Ovary (tissue), 9 donors: ENCODE results near the gene DAGLB. TPM values are rescaled to one million over a fixed set of nuclear protein-coding genes. Genes with fewer than 3 reads are reported as not detected.

Source experiments
- DNase-seq, 5 donors: peaks; one replicate each; pipeline ENCODE4 v3.0.0-alpha.2; 2019 to 2020
- H3K27ac ChIP-seq, 2 donors: fragments of 200-600 bp; one replicate each; pipeline versions ENCODE4 v1.5.1 to v1.8.0; 2019 to 2022
- H3K27me3 ChIP-seq: fragments of 200-600 bp; one replicate; pipeline ENCODE4 v1.8.0; 2022
- H3K36me3 ChIP-seq: fragments of 200-600 bp; sonication (generic); one replicate; pipeline ENCODE4 v1.5.1; 2019
- H3K4me1 ChIP-seq: one replicate; pipeline ENCODE4 v1.8.1; 2013; ENCODE audit warnings: mild to moderate bottlenecking, moderate library complexity; ENCODE audit not compliant: insufficient read depth
- H3K4me3 ChIP-seq: fragments of 200-600 bp; sonication (generic); one replicate; pipeline ENCODE4 v1.5.1; 2017
- H3K9me3 ChIP-seq, 2 donors: fragments of 200-600 bp in 1 of 2; sonication (generic) in 1 of 2; one replicate each; pipeline versions ENCODE4 v1.5.1 to v1.8.1; 2013 to 2019; ENCODE audit warnings: mild to moderate bottlenecking in 1 of 2, moderate library complexity in 1 of 2
- CTCF ChIP-seq, 3 donors: fragments of 450-650 bp in 2 of 3; fragments of 200-600 bp in 1 of 3; IDR thresholded peaks; one replicate each; pipeline versions ENCODE4 v1.5.1 to v1.8.0; 2016 to 2022; ENCODE audit warnings: antibody characterized with exemption in 3 of 3, mild to moderate bottlenecking in 1 of 3
- EP300 ChIP-seq: sonication (generic); formaldehyde crosslinking; IDR thresholded peaks from one replicate; pipeline ENCODE4 v1.6.1; 2017; ENCODE audit warnings: antibody characterized with exemption
- POLR2A ChIP-seq: fragments of 450-650 bp; IDR thresholded peaks from one replicate; pipeline ENCODE4 v1.6.1; 2017; ENCODE audit warnings: antibody characterized with exemption, mild to moderate bottlenecking, moderate library complexity
- WGBS, 3 donors: extraction: QIAGEN DNeasy Blood & Tissue Kit in 1 of 3; methylation state at CpG; one replicate each; pipeline versions ENCODE4 v1.1.5 to v1.1.7; 2013 to 2017; 5-methylcytosine and 5-hydroxymethylcytosine counted together
- intact Hi-C, 4 donors: fragments of 100-400 bp; cut with DNase I; formaldehyde crosslinking; loops; one replicate each; pipeline versions ENCODE4 v1.11.0 to v1.15.1; 2022 to 2023
- polyA plus RNA-seq, 2 donors: library from polyadenylated mRNA; stranded (reverse); fragments of 200-250 nt in 1 of 2; fragments of 350-450 nt in 1 of 2; fragmentation: Illumina TruSeq in 1 of 2; extraction: RNeasy Lipid Tissue Mini Kit (QIAGEN cat#74804) in 1 of 2; gene quantifications; one replicate each; pipeline ENCODE4 v1.2.3, GENCODE V29; 2013 to 2014
- total RNA-seq, 7 donors: library from RNA; depleted of rRNA in 2 of 7; stranded (reverse); fragments of >200 nt in 2 of 7; fragmentation: NEBNext Ultra II Directional in 3 of 7; extraction: Animal tissue kit (Norgen Biotek cat#: 25700) in 3 of 7; gene quantifications; one replicate each; pipeline versions ENCODE4 v1.1.0 to v1.2.4, GENCODE V29; 2016 to 2023
- donor health status: DM: no; HTN: no; CAD: no; lungs with moderate emphysema.
- donor health status: DM: no; HTN: no; CAD: no.
- donor health status: Bipolar disorder and iron deficiency.
- donor health status: DM: yes; HTN: yes; CAD: no.
- donor health status: DM: no; HTN: no; CAD: no.
- donor health status: DM: yes; HTN: yes; CAD: no.

The DAGLB gene
- total and polyA plus RNA-seq, 9 donors = 8.8 to 22.4 (median 15.3) TPM

DNA sequence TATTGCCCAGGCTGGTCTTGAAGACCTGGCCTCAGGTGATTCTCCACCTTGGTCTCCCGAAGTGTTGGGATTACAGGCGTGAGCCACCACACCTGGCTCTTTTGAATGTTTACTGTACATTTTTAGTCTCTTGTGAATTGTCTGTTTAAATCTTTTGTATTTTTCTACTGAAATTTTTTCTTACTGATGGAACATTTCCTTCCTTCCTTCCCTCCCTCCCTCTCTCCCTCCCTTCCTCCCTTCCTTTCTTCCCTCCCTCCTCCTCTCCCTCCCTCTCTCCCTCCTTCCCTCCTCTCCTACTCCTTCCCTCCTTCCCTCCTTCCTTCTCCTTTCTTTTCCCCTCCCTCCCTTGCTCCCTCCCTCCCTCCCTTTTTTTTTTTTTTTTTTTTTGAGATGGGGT is 58.0 kb downstream of the DAGLB start:
- intact Hi-C loops = no loop called here
- no peak overlapping the region for H3K4me3 ChIP-seq
- H3K27ac ChIP-seq = no peak overlapping the region
- TF ChIP-seq EP300 = no peak
- TF ChIP-seq CTCF (IDR thresholded peaks at IDR 0.05) = no peak
- no peak for TF ChIP-seq POLR2A
- peaks cover 17% of the 10 kb centered on the region for H3K4me1 ChIP-seq
- H3K36me3 ChIP-seq = no peaks in the 10 kb centered on the region
- WGBS, 3 donors = 95 to 97% (median 97%) methylated on average over 2 of the region's 2 CpGs
- no peaks in the 10 kb centered on the region for H3K9me3 ChIP-seq
- no peak for DNase-seq
- H3K27me3 ChIP-seq = no peaks in the 10 kb centered on the region

DNA sequence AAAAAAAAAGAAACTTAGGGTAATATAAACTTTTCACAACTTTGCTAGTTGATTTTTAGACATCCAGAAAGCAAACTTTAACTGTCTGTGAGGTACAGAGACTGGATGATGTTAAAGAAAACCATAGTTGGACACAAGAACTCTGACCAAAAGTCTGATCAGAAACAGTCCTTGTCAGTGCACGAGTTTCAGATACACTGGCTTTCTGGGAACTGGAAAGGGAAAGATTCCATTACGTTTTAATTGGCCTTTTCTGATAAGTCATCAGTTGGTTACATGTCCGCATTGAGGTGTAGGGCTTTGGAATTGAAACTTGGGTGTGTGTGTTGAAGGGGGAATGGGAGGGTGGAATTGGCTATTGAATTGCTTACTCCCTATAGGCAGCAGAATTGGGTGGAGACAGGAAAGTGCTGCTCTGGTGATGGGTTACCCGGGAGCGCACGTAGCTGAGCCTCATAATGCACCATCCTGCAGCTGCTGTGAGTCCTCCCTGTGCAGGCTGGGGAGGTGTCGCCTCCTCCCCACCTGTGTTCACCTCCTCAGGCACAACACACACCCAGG is 59.9 kb downstream of the DAGLB start:
- no peak overlapping the region for H3K4me3 ChIP-seq
- intact Hi-C loops = no loop called here
- no peak overlapping the region for H3K27ac ChIP-seq
- peaks cover 16% of the 10 kb centered on the region for H3K4me1 ChIP-seq
- no peaks in the 10 kb centered on the region for H3K27me3 ChIP-seq
- no peak for DNase-seq
- no peak for TF ChIP-seq CTCF (IDR thresholded peaks at IDR 0.05)
- TF ChIP-seq POLR2A = no peak
- no peak for TF ChIP-seq EP300
- H3K9me3 ChIP-seq = no peaks in the 10 kb centered on the region
- no peaks in the 10 kb centered on the region for H3K36me3 ChIP-seq
- 73 to 84% (median 84%) methylated on average over 7 of the region's 7 CpGs for WGBS, 3 donors

DNA sequence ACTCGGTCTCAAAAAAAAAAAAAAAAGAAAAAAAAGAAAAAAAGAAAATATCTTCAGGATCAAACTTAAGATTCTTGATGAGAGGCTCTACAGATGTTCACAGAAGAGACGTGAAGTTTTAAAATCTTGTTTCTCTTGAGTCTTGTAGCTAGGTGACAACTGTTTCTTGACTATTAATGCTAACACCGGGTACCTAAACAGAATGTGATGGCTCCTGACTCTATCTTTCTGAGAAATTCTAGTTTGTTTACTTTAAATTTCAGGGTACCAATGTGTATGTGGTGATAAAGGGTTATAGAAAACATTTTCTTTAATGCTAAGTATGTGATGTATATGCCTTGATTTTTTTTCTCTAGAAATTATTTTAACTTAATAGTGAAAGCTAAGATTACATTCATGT is 61.0 kb downstream of the DAGLB start:
- no peaks in the 10 kb centered on the region for H3K9me3 ChIP-seq
- WGBS, 3 donors = 87 to 91% (median 88%) methylated on average over 3 of the region's 3 CpGs
- peaks cover 17% of the 10 kb centered on the region for H3K4me1 ChIP-seq
- H3K27me3 ChIP-seq = no peaks in the 10 kb centered on the region
- H3K36me3 ChIP-seq = no peaks in the 10 kb centered on the region
- no peak for TF ChIP-seq EP300
- TF ChIP-seq CTCF (IDR thresholded peaks at IDR 0.05) = no peak
- no peak overlapping the region for H3K27ac ChIP-seq
- intact Hi-C loops = no loop called here
- no peak overlapping the region for H3K4me3 ChIP-seq
- DNase-seq = no peak

GRCh38 chr7:6385909-6386560 is 61.7 kb downstream of the DAGLB start:
- Histone ChIP-seq H3K27me3 (no peaks in the 10 kb centered on the region), H3K4me1 (peaks cover 18% of the 10 kb centered on the region), H3K36me3 (no peaks in the 10 kb centered on the region), H3K27ac (no peak overlapping the region), H3K9me3 (no peaks in the 10 kb centered on the region), H3K4me3 (no peak overlapping the region)
- DNase-seq = no peak
- 71 to 86% (median 78%) methylated on average over 4 of the region's 4 CpGs for WGBS, 3 donors
- no peak for TF ChIP-seq EP300
- intact Hi-C loops = no loop called here

DNA sequence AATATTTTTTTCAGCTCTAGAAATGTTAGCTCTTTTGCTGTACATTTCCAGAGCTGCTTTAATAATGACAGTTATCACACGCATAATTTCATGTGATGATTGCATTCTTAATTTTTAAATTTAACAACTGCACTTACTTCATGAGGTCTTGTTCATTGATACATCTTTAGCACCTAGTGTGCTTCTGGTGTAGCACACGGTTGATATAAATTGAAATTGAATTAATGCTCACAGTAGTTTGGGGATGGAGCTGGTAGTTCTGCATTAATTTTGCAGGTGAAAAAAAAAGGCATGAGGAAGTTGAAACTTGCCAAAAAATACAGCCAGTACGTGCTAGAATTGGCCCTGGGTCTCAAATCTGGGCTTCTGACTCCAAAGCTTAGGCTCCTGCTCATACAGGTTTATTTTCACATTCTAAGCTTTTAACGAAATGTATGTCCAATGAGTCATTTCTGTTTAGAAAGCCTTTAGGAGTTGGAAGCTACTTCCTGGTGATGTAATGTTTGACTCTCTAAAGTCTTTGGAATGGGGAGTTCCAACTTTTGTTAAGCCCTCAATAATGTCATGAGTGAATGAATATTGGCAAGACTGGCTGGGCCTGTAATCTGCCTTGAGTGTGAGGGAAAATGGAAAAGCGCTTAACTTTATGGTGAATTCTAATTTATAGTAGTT is 62.5 kb downstream of the DAGLB start:
- no peak for DNase-seq
- no peaks in the 10 kb centered on the region for H3K27me3 ChIP-seq
- TF ChIP-seq EP300 (no peak), CTCF (IDR thresholded peaks at IDR 0.05) (no peak), POLR2A (no peak)
- intact Hi-C loops = no loop called here
- H3K9me3 ChIP-seq = no peaks in the 10 kb centered on the region
- no peak overlapping the region for H3K27ac ChIP-seq
- H3K4me1 ChIP-seq = peaks cover 22% of the 10 kb centered on the region
- H3K4me3 ChIP-seq = no peak overlapping the region
- no peaks in the 10 kb centered on the region for H3K36me3 ChIP-seq
- WGBS, 3 donors = 39 to 45% (median 41%) methylated on average over 5 of the region's 5 CpGs
